ENCODE measurements around the gene SREK1. TPM values are rescaled to one million over a fixed set of nuclear protein-coding genes. Genes with fewer than 3 reads are reported as not detected.
A peak's percentile ranks its signal among the peaks of the same experiment; 100 is the strongest.

Gene SREK1
- total RNA-seq, 1 donor: 91.8 TPM

GRCh38 chr5:66230551-66230950 lies 86.5 kb downstream of the SREK1 start:
- no peak overlapping the region for H3K4me3 ChIP-seq (ENCODE audit: low read depth, low read length)
- TF ChIP-seq CTCF (IDR thresholded peaks at IDR 0.05; ENCODE audit: insufficient read depth, low read length): no peak
- DNase-seq (ENCODE audit: low read depth): no peak

- H3K4me3 ChIP-seq (ENCODE audit: low read depth, low read length): no peak overlapping the region
- no peak for DNase-seq (ENCODE audit: low read depth)
- TF ChIP-seq CTCF (IDR thresholded peaks at IDR 0.05; ENCODE audit: insufficient read depth, low read length): no peak
These were observed 87.4 kb downstream of the SREK1 start for GRCh38 chr5:66231508-66231907.

GRCh38 chr5:66232275-66232674 lies 88.2 kb downstream of the SREK1 start:
- DNase-seq (ENCODE audit: low read depth): no peak

GRCh38 chr5:66232706-66233445 lies 88.8 kb downstream of the SREK1 start:
- no peak overlapping the region for H3K4me3 ChIP-seq (ENCODE audit: low read depth, low read length)
- peak; percentile 28 for DNase-seq (ENCODE audit: low read depth)
- no peak for TF ChIP-seq CTCF (IDR thresholded peaks at IDR 0.05; ENCODE audit: insufficient read depth, low read length)

More at GRCh38 chr5:66232275-66232674, 88.2 kb downstream of the SREK1 start:
- TF ChIP-seq CTCF (IDR thresholded peaks at IDR 0.05; ENCODE audit: insufficient read depth, low read length): no peak
- H3K4me3 ChIP-seq (ENCODE audit: low read depth, low read length): no peak overlapping the region

Other genes with a start within 250 kb of the SREK1 start
- 96.3 and 120 TPM in 2 replicates for gene ERBIN, start 217.7 kb upstream of the SREK1 start, total RNA-seq (ENCODE audit: low replicate concordance)

All from fibroblast of the aortic adventitia (primary cell).